NOMO-1 treated with DMSO at 0.1 percent for 48 hours (cell line): ENCODE measurements around the gene CFAP126.
"Not testable (repeated sequence)": the region's sequence is repeated elsewhere in the genome, so short reads cannot be mapped to it uniquely, and the experiment has no call there.

Source experiments
- DNase-seq: peaks from one replicate; lab custom pipeline; 2025; ENCODE audit not compliant: unreplicated experiment; lab: John Stamatoyannopoulos, UW

CFAP126 gene, protein sequence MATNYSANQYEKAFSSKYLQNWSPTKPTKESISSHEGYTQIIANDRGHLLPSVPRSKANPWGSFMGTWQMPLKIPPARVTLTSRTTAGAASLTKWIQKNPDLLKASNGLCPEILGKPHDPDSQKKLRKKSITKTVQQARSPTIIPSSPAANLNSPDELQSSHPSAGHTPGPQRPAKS

DNA sequence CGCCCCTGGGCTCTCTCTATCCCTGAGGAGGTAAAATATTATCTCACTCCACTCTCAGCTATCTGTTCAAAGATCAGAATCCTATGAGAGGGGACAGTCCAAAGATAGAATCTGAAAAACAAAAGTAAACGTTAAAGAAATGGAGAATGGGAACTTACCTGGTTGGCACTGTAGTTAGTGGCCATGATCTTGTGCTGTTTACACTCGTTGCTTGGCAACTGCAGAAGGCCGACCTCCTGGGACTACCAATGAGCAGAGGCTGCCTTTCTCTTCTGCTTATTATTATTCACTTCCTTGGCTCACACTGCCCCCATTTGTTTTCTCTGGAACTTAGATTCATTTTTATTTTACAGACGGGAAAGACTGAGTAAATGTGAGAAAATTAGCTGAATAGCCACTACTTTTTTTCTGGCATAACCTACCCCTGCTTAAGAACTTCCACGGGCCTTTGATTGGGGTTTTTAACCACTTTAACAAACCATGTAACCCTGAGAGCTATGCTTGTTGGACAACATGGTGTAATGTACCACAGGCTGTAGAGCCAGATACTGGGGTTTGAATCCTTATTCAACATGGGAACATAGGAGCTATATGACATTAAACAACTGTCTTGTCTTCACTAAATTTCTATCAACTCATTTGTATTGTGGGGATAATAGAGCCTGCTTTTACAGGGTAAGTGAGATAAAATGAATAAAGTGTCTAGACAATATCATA is at the start of gene CFAP126:
Gene CFAP126, minus strand, starts transcription at position 193 of the 717 bp plus-strand sequence. Its CDS starts 8 bp downstream, at position 185.
- DNase-seq = peak; percentile 91

DNA sequence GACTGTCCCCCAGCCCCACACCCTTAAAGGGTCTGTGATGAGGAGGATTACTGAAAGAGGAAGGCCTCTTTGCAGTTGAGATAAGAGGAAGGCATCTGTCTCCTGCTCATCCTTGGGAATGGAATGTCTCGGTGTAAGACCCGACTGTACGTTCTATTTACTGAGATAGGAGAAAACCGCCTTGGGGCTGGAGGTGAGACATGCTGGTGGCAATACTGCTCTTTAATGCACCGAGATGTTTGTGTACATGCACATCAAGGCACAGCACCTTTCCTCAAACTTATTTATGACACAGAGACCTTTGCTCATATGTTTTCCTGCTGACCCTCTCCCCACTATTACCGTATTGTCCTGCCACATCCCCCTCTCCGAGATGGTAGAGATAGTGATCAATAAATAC is 45.4 kb upstream of the CFAP126 start:
- not testable (repeated sequence) for DNase-seq

DNA sequence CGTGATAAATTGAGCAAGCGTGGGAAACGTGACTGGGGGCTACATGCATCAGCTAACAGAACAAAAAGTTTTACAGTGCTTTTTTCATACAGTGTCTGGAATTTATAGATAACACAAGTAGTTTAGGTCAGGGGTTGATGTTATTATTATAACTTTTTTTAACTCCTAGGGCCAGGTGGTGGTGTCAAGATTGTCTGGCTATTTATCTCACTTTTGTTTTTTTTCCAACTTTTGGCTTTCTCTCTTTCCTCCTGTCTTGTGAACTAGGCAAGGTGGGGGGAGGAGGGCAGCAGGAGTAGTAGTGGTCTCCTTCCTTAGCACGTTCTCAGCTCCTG is 42.9 kb upstream of the CFAP126 start:
- not testable (repeated sequence) for DNase-seq

DNA sequence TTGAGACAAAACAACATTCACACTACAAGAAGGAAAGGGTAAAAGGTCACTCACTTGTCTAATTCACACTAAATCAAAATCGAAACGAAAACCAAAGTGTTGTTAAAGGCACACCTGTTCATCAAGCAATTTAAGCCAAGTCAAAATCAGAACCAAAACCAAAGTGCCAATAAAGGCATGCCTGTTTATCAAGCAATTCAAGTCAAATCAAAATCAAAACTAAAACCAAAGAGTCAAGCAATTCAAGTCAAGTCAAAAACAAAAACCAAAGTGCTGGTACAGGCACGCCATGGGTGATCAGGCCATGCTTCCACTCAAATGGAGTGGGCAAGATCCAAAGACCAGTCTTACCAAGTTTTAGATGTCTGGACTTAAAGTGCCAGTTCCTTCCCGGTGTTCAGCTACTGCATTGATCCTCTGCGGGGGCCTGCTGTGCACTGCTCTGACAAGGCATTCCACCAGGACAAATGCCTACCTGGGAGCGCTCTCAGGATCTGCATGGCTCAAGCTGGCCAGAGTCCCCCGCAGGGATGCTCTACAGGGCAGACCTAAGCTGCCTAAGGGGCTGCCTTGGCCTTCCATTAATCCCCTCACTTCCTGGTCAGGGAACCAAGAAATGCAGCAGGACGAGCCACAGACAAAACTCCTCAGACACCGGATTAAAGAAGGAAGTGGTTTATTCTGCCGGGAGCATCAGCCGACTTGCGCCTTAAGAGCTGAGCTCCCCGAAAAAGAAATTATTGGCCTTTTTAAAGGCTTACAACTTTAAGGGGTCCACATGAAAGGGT is 42.4 kb upstream of the CFAP126 start:
- not testable (repeated sequence) for DNase-seq

DNA sequence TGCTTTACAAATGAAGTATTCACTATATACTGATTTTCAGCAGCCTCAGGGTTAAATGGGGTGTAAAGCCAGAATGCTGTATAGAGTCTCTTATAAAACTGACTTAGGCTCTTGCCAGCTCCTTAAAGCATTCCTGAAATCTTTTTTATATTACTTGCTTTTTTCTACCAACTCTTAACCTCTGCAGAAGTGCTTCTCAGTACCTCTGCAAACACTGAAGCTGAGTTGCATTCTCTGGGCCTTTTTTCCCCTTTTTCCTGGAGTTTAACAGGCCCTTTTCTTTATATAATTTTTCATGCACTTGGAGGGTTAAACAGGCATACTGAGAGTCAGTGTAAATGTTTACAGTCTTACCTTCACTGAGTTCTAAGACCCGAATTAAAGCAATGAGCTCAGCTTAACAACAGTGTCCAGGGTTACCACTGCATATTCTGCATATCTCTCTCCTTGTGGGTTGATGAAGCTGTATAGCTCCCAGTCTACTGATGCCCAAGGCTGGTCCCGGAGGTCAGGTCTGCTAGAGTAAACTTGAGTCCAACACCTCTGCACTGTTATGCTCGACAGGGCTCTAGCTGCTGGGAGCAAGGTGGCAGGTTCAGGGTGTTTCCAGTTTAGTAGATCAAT is 40.9 kb upstream of the CFAP126 start:
- DNase-seq = no peak

DNA sequence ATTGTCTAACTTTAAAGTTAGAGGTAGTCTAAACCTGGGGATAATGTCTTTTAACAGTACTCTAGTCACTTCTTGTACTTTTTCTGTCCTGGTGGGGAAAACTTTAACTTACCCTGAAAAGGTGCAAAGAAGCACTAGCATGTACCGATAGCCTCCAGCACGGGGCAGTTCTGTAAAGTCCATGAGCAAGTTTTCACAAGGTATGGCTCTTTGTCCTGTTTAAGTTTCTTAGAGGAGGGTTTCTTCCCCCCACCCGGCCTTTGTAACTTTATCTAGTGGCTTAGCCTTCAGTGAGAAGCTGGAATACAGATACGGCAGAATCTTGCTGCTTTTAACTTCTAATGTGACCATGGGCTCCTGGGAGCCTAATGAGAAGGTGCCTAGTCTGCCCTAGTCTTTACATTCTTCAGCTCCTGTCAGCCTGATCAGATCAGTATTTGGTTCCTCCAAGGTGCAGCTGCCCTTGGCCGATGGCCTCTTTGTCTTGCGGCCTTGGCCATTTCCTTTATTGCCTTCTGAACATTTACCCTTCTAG is 39.8 kb upstream of the CFAP126 start:
- DNase-seq = no peak

DNA sequence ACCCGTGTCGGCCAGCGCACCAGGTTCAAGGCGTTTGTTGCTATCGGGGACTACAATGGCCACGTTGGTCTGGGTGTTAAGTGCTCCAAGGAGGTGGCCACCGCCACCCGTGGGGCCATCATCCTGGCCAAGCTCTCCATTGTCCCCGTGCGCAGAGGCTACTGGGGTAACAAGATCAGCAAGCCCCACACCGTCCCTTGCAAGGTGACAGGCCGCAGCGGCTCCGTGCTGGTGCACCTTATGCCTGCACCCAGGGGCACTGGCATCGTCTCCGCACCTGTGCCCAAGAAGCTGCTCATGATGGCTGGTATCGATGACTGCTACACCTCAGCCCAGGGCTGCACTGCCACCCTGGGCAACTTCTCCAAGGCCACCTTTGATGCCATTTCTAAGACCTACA is 38.9 kb upstream of the CFAP126 start:
- not testable (repeated sequence) for DNase-seq

DNA sequence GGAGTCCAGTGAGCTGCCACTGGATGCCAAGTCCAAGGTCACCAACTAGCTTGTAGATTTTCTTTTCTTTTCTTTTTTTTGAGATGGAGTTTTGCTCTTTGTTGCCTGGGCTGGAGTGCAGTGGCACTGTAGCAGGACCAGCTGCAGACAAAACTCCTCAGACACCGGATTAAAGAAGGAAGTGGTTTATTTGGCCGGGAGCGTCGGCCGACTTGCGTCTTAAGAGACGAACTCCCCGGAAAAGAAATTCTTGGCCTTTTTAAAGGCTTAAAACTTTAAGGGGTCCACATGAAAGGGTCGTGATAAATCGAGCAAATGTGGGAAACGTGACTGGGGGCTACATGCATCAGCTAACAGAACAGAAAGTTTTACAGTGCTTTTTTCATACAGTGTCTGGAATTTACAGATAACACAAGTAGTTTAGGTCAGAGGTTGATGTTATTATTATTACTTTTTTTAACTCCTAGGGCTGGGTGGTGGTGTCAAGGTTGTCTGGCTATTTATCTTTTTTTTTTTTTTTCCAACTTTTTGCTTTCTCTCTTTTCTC is 36.4 kb upstream of the CFAP126 start:
- DNase-seq = no peak

DNA sequence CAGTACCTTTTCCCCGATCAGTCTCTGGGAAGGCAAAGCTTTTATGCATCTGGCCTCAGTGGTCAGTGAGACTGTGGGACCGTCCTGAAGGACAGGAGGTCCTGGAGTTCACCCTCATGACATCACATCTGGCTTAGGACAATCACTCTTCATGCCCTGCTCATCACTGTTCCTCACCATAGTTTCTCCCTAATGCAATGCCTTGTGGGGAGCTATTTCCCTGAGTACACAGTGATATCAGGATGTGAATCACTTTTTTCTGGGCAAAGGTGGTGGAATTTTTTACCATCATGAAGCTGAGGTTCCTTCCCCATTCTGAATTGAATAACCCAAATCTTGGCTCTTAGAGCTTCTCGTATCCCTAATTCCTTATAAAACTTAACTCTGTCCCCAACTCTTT is 34.8 kb upstream of the CFAP126 start:
- no peak for DNase-seq

DNA sequence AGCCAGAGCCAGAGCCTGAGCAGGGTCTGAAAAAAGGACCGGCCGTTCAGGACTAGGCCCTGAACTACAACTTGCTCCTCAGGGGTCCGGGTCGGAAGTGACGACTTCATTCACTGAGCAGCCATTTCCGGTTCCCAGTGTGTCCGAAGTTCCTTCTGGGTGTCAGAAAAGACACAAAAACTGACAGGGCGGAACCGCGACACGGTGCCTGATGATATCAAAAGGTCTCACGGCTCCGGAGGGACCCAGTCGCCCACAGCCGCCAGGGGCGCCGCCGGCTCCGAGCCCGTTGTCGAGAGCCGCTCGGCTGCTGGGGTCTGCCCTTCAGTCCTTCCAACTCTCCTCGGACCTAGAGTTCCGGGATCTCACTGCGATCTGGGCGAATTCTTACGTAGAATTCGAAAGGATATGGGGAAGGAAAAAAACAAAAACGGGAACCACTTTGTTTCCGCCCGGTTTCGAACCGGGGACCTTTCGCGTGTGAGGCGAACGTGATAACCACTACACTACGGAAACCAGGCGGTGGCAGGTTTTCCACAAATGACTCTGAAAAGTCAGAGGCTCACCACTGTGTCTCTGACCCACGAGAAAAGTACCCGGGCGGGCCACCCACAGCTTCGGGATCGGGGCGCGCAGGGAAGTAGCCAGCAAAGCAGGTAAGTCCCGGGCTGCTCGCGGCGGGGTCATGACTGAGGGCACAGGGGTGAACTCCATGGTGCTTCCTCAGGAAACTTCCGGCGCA is 31.8 kb upstream of the CFAP126 start:
- peak; percentile 89 for DNase-seq

DNA sequence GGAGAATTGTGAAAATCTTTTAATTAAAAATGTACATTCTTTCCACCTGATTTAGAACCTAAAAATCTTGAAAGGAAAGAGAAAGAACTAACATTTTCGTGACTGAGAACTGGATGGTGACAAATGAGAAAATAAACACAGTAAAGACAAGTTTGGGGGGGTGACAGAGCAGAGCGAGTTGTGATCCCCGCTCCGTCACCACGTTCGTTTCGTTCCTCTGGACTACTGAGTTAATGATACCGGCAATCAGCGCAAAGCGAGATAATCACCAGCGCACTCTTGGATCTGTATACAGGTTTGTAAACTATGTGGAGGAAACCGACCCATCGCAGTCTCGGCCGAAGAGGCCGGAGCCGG is 31.2 kb upstream of the CFAP126 start:
- peak; percentile 49 for DNase-seq

DNA sequence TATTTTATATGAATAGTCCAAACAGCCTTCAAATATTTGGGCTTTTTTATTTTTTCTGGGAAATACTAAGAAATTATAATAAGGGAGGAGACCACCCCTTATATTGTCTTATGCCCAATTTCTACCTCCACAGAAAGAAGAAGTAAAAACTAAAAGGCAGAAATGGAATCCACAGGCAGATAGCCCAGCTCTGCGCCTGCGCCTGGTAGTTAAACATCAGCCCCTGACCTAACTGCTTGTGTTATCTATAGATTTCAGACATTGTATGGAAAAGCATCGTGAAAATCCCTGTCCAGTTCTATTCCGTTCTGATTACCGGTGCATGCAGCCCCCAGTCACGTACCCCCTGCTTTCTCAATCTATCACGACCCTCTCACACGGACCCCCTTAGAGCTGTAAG is 29.4 kb upstream of the CFAP126 start:
- DNase-seq = not testable (repeated sequence)

DNA sequence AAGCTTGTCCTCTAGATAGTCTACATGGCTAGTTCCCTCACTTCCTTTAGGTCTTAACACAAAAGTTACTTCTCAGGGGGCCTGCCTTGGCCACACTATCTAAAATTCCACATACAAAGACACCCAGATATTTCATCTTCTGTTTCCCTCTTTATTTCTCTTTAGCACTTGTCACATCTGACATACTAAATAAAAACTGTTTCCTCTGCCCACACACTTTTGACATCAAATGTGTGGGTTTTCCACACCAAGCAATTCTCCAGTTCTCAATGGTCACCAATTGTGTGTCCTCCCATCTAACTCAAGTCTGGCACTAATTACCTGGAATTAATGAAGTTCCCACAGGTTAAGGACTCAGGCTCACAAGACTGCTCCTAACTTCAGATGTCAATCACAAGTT is 25.5 kb upstream of the CFAP126 start:
- DNase-seq = no peak

DNA sequence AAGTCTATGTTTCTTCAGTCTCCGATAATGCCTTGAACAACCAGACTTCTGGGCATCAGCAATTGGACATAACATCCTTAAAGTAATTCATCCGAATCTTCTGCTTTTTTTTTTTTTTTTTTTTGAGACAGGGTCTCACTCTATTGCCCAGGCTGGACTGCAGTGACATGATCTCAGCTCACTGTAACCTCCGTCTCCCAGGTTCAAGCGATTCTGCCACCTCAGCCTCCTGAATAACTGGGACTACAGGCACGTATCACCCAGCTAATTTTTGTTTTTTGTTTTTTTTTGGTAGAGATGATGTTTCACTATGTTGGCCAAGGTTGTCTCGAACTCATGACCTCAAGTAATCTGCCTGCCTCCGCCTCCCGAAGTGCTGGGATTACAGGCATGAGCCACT is 23.9 kb upstream of the CFAP126 start:
- no peak for DNase-seq

DNA sequence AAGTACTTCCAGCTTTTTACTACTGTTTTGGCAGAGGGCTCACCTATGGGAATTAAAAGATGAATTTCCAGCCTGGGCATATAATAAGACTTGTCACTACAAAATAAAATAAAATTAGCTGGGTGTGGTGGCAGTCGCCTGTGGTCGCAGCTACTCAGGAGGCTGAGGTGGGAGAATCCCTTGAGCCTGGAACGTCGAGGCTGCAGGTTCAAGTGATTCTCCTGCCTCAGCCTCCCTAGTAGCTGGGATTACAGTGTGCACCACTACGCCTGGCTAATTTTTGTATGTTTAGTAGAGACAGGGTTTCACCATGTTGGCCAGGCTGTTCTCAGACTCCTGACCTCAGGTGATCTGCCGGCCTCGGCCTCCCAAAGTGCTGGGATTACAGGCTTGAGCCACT is 23.5 kb upstream of the CFAP126 start:
- not testable (repeated sequence) for DNase-seq

DNA sequence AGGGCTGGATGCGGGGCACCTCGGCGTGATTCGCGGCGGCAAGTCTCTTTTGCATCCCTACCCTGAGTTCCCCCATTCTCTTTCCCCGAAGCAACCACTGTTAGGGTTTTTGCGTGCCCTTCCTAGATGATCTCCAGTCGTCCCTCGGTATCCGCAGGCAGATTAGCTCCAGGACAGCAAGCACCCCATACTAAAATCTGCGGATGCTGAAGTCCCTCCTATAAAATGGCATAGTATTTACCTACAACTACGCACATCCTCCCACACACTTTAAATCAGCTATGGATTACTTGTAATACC is 22.8 kb upstream of the CFAP126 start:
- peak; percentile 17 for DNase-seq

DNA sequence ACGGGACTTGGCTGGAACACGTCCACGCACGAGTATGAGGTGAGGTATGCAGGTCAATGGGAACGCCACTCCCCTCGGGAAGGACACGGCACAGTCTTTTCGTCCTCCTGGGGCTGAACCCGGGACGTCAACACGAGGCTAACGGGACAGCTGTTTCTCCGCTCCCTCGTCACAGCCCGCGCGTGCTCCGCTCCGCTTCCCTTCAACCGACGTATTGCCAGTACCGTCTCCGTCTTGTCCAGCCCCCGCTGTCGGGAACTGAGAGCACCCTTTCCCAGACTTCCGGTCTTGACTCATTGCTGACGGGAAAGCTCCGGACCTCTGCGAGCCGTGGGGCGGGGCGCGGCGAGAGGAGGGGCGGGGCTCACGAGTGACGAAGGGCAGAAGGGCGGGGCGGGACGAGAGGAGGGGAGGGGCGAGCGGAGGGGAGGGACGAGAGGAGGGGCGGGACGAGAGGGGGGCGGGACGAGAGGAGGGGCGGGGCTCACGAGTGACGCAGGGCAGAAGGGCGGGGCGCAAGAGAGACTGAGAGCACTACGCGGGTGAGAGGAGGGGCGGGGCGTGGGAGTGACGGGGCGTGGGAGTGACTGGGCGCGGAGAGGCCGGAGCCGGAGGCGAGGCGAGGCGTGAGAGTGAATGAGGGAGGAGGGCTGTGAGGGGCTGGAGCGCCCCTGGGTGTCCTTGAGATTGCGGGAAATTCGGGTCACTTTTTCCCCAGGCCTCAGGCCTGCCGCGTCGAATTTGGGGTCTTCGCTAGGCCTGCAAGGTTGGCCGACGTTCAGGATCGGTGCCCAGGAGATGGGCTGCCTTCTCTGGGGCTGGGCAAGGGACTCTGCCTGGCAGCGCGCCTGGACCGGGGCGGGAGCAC is 22.2 kb upstream of the CFAP126 start:
- DNase-seq = peak; percentile 87

DNA sequence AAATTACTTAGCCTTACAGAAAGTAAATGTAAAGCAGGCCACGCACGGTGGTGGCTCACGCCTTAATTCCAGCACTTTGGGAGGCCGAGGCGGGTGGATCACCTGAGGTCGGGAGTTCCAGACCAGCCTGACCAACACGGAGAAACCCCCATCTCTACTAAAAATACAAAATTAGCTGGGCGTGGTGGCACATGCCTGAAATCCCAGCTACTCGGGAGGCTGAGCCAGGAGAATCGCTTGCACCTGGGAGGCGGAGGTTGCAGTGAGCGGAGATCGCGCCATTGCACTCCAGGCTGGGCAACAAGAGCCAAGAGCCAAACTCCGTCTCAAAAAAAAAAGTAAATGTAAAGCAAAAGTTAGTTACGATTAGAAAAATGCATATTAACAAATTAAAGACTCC is 21.5 kb upstream of the CFAP126 start:
- not testable (repeated sequence) for DNase-seq

DNA sequence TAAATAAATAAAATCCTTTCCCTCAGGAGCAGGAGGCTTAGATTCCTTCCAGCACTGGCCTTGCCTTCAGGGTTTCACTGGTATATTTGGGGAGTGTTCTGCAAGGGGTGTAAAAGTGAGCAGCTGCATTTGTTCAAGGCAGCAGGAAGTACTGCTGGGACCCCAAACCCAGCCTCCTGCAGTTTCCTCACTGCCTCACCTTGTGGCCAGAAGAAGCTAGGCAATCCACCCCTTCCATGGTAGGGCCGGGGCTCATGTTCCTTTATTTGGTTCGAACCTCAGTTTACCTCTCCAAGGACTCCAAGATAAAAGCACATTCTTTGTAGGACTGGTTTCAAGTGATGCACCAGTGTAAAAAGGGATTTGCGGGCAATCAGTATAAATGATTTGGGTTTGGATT is 21.0 kb upstream of the CFAP126 start:
- DNase-seq = no peak
